HK-2 (cell line): ENCODE data around the gene DNAH10.
"Not testable (repeated sequence)": the region's sequence is repeated elsewhere in the genome, so short reads cannot be mapped to it uniquely, and the experiment has no call there.

Experiments
- DNase-seq: peaks from one replicate; pipeline ENCODE4 v3.0.0-alpha.2; 2018; ENCODE audit not compliant: unreplicated experiment

DNAH10 gene

GRCh38 chr12:123946516-123947505, 184.7 kb downstream of the DNAH10 start:
- DNase-seq = not testable (repeated sequence)

- not testable (repeated sequence) for DNase-seq
Measured at GRCh38 chr12:123947531-123947930, 185.4 kb downstream of the DNAH10 start.

GRCh38 chr12:123948401-123948795, 186.3 kb downstream of the DNAH10 start:
- no peak for DNase-seq

GRCh38 chr12:123948796-123949769, 187.0 kb downstream of the DNAH10 start:
- no peak for DNase-seq

- no peak for DNase-seq
Measured at GRCh38 chr12:123949770-123950165, 187.7 kb downstream of the DNAH10 start.

- DNase-seq = no peak
Measured at GRCh38 chr12:123950476-123951349, 188.6 kb downstream of the DNAH10 start.

GRCh38 chr12:123951467-123951866, 189.4 kb downstream of the DNAH10 start:
- no peak for DNase-seq

- DNase-seq = no peak
Measured at GRCh38 chr12:123952037-123952436, 189.9 kb downstream of the DNAH10 start.

GRCh38 chr12:123954647-123955350, 192.7 kb downstream of the DNAH10 start:
- DNase-seq = no peak

- no peak for DNase-seq
Measured at GRCh38 chr12:123956249-123956648, 194.1 kb downstream of the DNAH10 start.

- DNase-seq = no peak
Measured at GRCh38 chr12:123957196-123957595, 195.1 kb downstream of the DNAH10 start.

GRCh38 chr12:123958462-123958861, 196.4 kb downstream of the DNAH10 start:
- DNase-seq = no peak

GRCh38 chr12:123958876-123959275, 196.8 kb downstream of the DNAH10 start:
- DNase-seq = no peak

GRCh38 chr12:123960029-123960735, 198.1 kb downstream of the DNAH10 start:
- DNase-seq = no peak

GRCh38 chr12:123960856-123961255, 198.8 kb downstream of the DNAH10 start:
- no peak for DNase-seq

GRCh38 chr12:123961585-123962345, 199.7 kb downstream of the DNAH10 start:
- DNase-seq = no peak

GRCh38 chr12:123962513-123962912, 200.4 kb downstream of the DNAH10 start:
- DNase-seq = no peak

GRCh38 chr12:123963821-123964220, 201.7 kb downstream of the DNAH10 start:
- no peak for DNase-seq

GRCh38 chr12:123965382-123965781, 203.3 kb downstream of the DNAH10 start:
- DNase-seq = no peak
